ENCODE measurements around the gene FOXP4. TPM values are rescaled to one million over a fixed set of nuclear protein-coding genes. Genes with fewer than 3 reads are reported as not detected.

FOXP4 gene
- total RNA-seq, 3 donors from 2014 or later (not counting 1 experiment from before 2014, with no cell fraction given) = 11.2 to 21.1 (median 14.7) TPM

DNA sequence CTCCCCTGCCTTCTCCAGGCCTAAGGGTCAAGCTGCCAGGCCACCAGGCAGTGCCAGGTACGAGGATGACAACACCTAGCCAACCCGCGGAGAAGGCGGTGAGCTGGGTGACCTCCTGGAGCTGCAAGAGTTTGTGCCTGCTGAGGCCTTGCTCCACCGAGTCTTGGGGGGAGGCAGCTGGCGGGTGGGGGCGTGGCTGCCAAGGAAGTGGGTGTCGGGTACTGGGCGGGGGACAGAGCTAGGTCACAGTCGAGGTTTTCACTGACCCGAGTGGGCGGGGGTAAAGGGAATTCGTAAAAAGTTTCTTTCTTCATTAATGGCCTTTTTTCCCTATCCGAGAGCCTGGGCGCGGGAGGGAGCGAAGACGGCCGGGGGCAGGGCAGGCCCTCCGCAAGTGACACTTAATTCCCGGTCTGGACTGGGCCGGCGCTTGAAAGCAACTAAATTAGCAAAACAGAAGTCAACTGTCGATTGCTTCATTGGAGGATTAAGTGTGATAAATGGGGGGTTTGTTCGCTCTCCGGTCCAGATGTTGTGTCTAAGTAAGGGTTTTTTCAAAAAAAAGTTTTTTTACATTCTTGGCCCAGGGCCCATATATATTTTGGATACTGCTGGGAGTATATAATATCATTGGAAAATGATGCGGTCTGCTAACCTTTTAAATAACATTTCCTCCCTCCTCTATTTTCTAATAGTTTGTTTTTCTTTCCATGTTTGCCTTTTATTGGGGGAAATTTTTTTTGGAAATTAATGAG is 43.1 kb upstream of the FOXP4 start:
- Mint-ChIP-seq H3K27ac (no peak overlapping the region), H3K27me3 (ENCODE audit: low read depth in 2 of 2) (peaks cover 53 to 66% of the 10 kb centered on the region in 2 donors), H3K4me1 (peaks cover 19 to 38% of the 10 kb centered on the region in 2 donors), H3K36me3 (no peaks in the 10 kb centered on the region), H3K4me3 (peak overlapping the region; percentile 65), H3K9me3 (no peaks in the 10 kb centered on the region)
- TF ChIP-seq, protein P1, sequence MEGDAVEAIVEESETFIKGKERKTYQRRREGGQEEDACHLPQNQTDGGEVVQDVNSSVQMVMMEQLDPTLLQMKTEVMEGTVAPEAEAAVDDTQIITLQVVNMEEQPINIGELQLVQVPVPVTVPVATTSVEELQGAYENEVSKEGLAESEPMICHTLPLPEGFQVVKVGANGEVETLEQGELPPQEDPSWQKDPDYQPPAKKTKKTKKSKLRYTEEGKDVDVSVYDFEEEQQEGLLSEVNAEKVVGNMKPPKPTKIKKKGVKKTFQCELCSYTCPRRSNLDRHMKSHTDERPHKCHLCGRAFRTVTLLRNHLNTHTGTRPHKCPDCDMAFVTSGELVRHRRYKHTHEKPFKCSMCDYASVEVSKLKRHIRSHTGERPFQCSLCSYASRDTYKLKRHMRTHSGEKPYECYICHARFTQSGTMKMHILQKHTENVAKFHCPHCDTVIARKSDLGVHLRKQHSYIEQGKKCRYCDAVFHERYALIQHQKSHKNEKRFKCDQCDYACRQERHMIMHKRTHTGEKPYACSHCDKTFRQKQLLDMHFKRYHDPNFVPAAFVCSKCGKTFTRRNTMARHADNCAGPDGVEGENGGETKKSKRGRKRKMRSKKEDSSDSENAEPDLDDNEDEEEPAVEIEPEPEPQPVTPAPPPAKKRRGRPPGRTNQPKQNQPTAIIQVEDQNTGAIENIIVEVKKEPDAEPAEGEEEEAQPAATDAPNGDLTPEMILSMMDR (IDR thresholded peaks at IDR 0.05) = no peak
- peak; percentile 38 to 63 (median 60) for ATAC-seq
- Histone ChIP-seq H3K9me3 (ENCODE audit: control insufficient read depth, insufficient read depth, low read length) (no peaks in the 10 kb centered on the region), H3K36me3 (ENCODE audit: control insufficient read depth, insufficient read depth, low read length) (no peaks in the 10 kb centered on the region), H3K4me3 (ENCODE audit: low read length) (no peak overlapping the region), H3K27me3 (ENCODE audit: control insufficient read depth, insufficient read depth, low read length) (peaks cover 30% of the 10 kb centered on the region), H3K4me1 (ENCODE audit: control insufficient read depth, insufficient read depth, low read length) (peaks cover 36% of the 10 kb centered on the region), H3K27ac (ENCODE audit: low read length) (no peak overlapping the region)
- 39% methylated on average over 24 of the region's 27 CpGs for WGBS (ENCODE audit: insufficient coverage)
- DNase-seq = peak in 1 of 2 donors; percentile 18
- intact Hi-C loops (cut with micrococcal nuclease) = no loop called here

GRCh38 chr6:41503827-41504465 is 42.2 kb upstream of the FOXP4 start:
- Histone ChIP-seq H3K4me3 (ENCODE audit: low read length) (no peak overlapping the region), H3K9me3 (ENCODE audit: control insufficient read depth, insufficient read depth, low read length) (no peaks in the 10 kb centered on the region), H3K27me3 (ENCODE audit: control insufficient read depth, insufficient read depth, low read length) (peaks cover 32% of the 10 kb centered on the region), H3K4me1 (ENCODE audit: control insufficient read depth, insufficient read depth, low read length) (peaks cover 35% of the 10 kb centered on the region), H3K36me3 (ENCODE audit: control insufficient read depth, insufficient read depth, low read length) (no peaks in the 10 kb centered on the region), H3K27ac (ENCODE audit: low read length) (no peak overlapping the region)
- Mint-ChIP-seq H3K27me3 (ENCODE audit: low read depth in 2 of 2) (peaks cover 51 to 68% of the 10 kb centered on the region in 2 donors), H3K4me1 (peaks cover 16 to 37% of the 10 kb centered on the region in 2 donors), H3K9me3 (no peaks in the 10 kb centered on the region), H3K27ac (no peak overlapping the region), H3K36me3 (no peaks in the 10 kb centered on the region), H3K4me3 (peak overlapping the region; percentile 65)
- intact Hi-C loops (cut with micrococcal nuclease) = no loop called here
- DNase-seq = no peak
- TF ChIP-seq, protein P1 (IDR thresholded peaks at IDR 0.05) = no peak
- ATAC-seq = peak in 2 of 3 donors; percentile 41 to 45
- 2% methylated on average over 52 of the region's 52 CpGs for whole genome bisulfite sequencing (ENCODE audit: insufficient coverage)

GRCh38 chr6:41504466-41505121 is 41.6 kb upstream of the FOXP4 start:
- H3K36me3 ChIP-seq (ENCODE audit: control insufficient read depth, insufficient read depth, low read length) = no peaks in the 10 kb centered on the region
- no peak overlapping the region for H3K27ac ChIP-seq (ENCODE audit: low read length)
- Mint-ChIP-seq H3K27ac (no peak overlapping the region), H3K4me1 (peaks cover 11 to 32% of the 10 kb centered on the region in 2 donors), H3K4me3 (peak overlapping the region; percentile 51), H3K9me3 (no peaks in the 10 kb centered on the region), H3K36me3 (no peaks in the 10 kb centered on the region), H3K27me3 (ENCODE audit: low read depth in 2 of 2) (peaks cover 53 to 63% of the 10 kb centered on the region in 2 donors)
- peaks cover 32% of the 10 kb centered on the region for H3K27me3 ChIP-seq (ENCODE audit: control insufficient read depth, insufficient read depth, low read length)
- no peaks in the 10 kb centered on the region for H3K9me3 ChIP-seq (ENCODE audit: control insufficient read depth, insufficient read depth, low read length)
- no peak overlapping the region for H3K4me3 ChIP-seq (ENCODE audit: low read length)
- intact Hi-C loops (cut with micrococcal nuclease) = no loop called here
- DNase-seq (no peak), ATAC-seq (peak in 1 of 3 donors; percentile 22)
- H3K4me1 ChIP-seq (ENCODE audit: control insufficient read depth, insufficient read depth, low read length) = peaks cover 32% of the 10 kb centered on the region
- TF ChIP-seq, protein P1 (IDR thresholded peaks at IDR 0.05) = no peak
- WGBS (ENCODE audit: insufficient coverage) = 3% methylated on average over 30 of the region's 31 CpGs
